Astrocyte of the cerebellum (primary cell): ENCODE measurements around the gene STPG3.
"Not testable (repeated sequence)": the region's sequence is repeated elsewhere in the genome, so short reads cannot be mapped to it uniquely, and the experiment has no call there.

Experiments
- DNase-seq: peaks from one replicate; pipeline ENCODE4 v3.0.0-alpha.2; 2011; ENCODE audit warnings: low read depth
- H3K4me3 ChIP-seq: 2 replicates; pipeline ENCODE4 v1.5.1; 2011; ENCODE audit warnings: mild to moderate bottlenecking, low read depth, low read length, moderate library complexity
- in situ Hi-C: cut with HindIII; loops from 2 replicates; pipeline ENCODE4 v1.10.0; 2017; ENCODE audit warnings: low sequenced_read_pairs
- TF ChIP-seq, protein P1 (sequence below): IDR thresholded peaks from 2 replicates; pipeline ENCODE4 v1.5.1; 2012; ENCODE audit warnings: low read length, low read depth, moderate library complexity, mild to moderate bottlenecking; ENCODE audit errors: missing control alignments

The STPG3 gene

DNA sequence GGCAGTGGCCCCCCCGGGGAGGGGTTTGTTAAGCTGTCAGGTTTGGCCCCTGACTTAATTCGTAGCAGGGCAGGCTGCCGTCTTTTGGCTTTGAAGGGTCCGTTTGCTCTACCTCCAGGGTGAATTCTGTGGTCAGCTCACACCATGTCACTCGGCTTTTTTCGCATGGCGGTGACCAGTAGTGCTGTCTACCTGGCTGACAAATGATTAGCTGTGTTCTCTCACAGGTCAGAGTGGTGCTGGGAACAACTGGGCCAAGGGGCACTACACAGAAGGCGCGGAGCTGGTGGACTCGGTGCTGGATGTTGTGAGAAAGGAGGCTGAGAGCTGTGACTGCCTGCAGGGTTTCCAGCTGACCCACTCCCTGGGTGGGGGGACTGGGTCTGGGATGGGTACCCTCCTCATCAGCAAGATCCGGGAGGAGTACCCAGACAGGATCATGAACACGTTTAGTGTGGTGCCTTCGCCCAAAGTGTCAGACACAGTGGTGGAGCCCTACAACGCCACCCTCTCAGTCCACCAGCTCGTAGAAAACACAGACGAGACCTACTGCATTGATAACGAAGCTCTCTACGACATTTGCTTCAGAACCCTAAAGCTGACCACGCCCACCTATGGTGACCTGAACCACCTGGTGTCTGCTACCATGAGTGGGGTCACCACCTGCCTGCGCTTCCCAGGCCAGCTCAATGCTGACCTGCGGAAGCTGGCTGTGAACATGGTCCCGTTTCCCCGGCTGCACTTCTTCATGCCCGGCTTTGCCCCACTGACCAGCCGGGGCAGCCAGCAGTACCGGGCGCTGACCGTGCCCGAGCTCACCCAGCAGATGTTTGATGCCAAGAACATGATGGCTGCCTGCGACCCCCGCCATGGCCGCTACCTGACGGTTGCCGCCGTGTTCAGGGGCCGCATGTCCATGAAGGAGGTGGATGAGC is 8.6 kb upstream of the STPG3 start:
- in situ Hi-C loops, result no loop called here
- TF ChIP-seq, protein P1, sequence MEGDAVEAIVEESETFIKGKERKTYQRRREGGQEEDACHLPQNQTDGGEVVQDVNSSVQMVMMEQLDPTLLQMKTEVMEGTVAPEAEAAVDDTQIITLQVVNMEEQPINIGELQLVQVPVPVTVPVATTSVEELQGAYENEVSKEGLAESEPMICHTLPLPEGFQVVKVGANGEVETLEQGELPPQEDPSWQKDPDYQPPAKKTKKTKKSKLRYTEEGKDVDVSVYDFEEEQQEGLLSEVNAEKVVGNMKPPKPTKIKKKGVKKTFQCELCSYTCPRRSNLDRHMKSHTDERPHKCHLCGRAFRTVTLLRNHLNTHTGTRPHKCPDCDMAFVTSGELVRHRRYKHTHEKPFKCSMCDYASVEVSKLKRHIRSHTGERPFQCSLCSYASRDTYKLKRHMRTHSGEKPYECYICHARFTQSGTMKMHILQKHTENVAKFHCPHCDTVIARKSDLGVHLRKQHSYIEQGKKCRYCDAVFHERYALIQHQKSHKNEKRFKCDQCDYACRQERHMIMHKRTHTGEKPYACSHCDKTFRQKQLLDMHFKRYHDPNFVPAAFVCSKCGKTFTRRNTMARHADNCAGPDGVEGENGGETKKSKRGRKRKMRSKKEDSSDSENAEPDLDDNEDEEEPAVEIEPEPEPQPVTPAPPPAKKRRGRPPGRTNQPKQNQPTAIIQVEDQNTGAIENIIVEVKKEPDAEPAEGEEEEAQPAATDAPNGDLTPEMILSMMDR, result no peak
- H3K4me3 ChIP-seq, result peak overlapping the region; percentile 86
- no peak for DNase-seq

DNA sequence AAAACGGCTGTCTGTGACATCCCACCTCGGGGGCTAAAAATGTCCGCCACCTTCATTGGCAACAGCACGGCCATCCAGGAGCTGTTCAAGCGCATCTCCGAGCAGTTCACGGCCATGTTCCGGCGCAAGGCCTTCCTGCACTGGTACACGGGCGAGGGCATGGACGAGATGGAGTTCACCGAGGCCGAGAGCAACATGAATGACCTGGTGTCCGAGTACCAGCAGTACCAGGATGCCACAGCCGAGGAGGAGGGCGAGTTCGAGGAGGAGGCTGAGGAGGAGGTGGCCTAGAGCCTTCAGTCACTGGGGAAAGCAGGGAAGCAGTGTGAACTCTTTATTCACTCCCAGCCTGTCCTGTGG is 7.8 kb upstream of the STPG3 start:
- DNase-seq, in situ Hi-C loops: not testable (repeated sequence)
- peak overlapping the region; percentile 86 for H3K4me3 ChIP-seq

DNA sequence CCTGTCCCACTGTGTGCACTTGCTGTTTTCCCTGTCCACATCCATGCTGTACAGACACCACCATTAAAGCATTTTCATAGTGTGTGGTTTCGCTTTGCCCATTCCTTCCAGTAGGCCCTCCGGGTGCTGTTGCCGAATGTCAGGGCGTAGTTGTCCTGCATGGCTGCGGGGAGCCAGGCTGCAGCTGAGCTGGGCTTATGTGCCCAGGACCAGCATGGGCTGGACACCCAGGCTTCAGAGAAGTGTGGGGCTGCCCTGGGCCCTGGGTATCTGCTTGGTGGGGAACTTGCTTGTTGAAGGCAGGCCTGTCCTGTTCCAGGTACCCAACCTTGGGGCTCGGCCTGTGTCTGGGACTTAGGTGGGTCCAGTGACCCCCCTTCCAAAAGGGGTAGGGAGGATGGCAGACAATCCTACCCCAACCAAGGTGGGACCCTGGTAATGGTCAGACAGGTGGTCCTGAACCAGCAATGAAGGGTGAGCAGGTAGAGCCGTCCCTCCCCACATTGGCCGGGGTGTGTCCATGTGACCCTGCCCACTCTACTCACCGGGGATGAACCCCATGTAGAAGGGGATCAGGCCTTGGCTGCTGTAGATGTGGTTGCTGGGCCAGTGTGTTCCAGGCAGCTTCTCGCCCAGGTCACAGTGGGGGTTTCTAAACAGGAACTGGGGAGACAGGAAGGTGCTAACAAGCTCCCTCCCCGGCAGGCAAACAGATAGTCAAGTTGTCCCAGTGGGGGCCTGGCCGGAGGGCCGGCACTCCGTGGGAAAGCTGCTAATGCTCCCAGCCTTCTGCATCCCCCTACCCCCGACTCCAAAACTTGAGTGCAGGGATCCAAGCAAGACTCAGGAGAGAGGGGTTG is 7.2 kb upstream of the STPG3 start:
- TF ChIP-seq, protein P1, result no peak
- in situ Hi-C loops, result no loop called here
- DNase-seq, result no peak
- H3K4me3 ChIP-seq, result no peak overlapping the region

DNA sequence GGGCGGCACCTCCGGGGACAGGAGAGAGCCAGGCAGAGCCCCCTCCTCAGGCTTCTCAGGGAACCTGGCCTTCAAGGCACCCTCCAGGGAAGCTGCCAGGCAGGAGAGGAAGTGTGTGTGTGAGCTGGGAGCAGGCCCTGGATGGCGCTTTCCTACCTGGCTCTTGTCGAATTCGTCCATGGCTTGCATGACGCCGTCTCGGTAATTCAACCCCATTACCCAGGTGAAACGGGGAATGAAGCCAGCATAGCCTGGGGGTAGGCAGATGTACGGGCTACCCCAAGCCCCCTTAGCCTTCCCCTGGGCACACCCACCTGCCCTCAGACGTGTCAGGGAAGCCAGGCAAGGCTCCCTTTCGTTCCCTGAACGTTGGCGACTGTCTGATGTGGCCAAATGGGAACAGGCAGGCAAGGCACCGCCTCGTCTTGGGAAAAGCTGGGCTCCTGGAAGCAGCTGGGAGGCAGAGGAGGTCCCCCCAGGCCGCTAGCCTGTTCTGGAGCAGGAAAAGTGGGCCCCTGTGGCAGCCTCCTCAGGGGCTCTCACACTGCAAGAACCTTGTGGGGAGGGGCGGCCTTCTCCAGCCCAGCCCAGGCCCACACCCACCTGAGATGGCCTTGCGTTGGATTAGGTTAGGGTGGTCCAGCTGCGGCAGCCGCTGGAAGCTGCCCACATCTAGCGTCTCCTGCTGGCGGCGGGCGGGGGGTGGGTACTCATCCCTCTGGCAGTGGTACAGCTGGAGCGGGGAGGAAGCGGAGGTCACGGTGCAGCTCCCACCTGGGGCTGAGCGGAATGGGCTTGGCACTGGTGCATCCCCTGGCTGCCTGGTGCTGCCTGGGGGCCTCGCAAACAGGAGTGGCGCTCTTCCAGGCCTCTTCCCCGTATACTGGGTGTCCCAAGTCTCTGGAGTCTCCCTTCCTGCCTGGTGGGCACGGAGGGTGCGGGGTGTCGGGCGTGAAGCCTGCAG is 6.3 kb upstream of the STPG3 start:
- TF ChIP-seq, protein P1, result no peak
- in situ Hi-C loops, result no loop called here
- DNase-seq, result no peak
- H3K4me3 ChIP-seq, result no peak overlapping the region

DNA sequence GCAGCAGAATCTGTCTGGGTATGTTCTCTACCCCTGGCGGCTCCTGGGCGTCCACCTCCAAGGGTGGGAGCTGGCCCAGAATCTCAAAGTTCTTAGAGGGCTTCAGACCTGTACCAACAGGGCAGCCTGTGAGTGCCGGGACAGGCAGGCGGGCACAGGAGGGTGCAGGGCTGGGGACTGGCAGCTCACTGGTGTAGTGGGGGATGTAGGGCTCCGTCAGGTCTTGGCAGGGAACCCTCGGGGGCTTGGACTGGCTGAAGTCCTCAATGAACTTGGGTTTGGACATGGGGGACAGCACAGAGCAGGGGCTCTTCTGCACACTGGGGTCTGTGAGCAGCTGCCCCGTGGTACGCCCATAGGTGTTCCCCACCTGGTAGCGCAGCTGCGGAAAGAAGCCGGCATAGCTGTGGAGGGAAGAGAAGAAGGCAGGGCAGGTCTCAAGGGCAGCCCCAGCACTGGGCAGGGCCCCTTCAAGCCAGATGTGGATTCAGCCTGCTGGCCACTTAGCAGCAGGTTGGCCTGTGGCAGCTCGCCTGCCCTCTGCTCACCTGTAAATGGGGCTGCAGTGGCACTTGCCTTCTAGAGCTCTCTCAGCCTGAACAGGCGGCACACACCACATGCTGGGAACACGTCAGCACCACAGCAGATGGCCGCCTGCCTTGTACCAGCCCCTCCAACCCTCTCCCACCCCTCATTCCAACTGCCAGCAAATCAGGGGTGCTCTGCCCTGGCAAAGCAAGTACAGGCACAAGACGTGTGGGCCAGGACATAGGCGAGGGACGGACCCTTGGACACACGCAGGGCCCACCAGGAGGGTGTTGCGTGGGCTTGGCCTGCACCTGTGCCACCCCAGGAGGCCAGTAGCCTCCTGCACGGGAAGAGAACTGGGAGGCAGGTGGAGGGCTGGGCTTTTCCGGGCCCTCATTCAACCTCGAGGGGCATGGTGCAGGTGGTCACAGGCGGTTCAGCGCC is 5.3 kb upstream of the STPG3 start:
- DNase-seq, result no peak
- in situ Hi-C loops, result no loop called here
- TF ChIP-seq, protein P1, result no peak
- H3K4me3 ChIP-seq, result no peak overlapping the region

DNA sequence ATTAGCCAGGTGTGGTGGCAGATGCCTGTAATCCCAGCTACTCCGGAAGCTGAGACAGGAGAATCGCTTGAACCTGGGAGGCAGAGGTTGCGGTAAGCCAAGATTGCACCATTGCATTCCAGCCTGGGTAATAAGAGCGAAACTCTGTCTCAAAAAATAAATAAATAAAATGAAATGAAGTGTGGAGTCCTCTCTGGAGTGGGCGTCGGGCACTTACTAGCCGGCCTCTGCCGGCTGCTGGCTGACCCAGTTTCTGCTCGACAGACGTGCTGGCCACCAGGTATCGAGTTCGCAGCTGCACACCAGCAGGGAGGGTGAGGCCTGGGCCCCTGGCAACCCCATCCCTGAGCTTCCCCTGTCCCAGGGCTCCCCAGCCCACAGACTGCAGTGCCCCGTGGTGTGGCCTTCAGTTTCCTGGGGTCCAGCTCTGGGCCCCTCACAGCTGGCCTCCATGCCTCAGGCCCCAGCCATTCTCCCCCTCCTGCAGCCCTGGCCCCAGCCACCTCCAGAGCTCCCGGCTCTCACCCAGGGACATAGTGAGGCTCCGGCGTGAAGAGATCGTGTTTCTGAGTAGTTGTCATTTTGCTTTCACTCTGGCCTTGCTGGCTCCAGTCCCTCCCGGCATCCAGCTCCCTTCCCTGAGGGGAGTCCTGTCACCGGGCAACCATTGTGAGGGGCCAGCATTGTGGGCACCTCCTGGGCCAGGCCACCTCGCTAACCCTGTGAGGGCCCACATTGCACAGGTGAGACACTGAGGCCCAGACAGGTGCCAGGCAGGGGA is 3.8 kb upstream of the STPG3 start:
- in situ Hi-C loops, result no loop called here
- DNase-seq, result no peak
- no peak overlapping the region for H3K4me3 ChIP-seq
- TF ChIP-seq, protein P1, result no peak
